Upper lobe of right lung (tissue), 1 donor: ENCODE data around the gene RMI2. TPM values are rescaled to one million over a fixed set of nuclear protein-coding genes. Genes with fewer than 3 reads are reported as not detected.
A peak's percentile ranks its signal among the peaks of the same experiment; 100 is the strongest.
"Not testable (repeated sequence)": the region's sequence is repeated elsewhere in the genome, so short reads cannot be mapped to it uniquely, and the experiment has no call there.

Source experiments
- ATAC-seq: fragments of 200-7000 bp; cut with Tn5 transposase; one replicate; pipeline ENCODE4 v1.9.1; 2020; ENCODE audit warnings: mild to moderate bottlenecking, moderate library complexity
- DNase-seq: peaks from one replicate; pipeline ENCODE4 v3.0.0-alpha.2; 2020
- H3K27ac ChIP-seq: fragments of 200-600 bp; one replicate; pipeline ENCODE4 v1.8.0; 2022
- H3K27me3 ChIP-seq: fragments of 200-600 bp; one replicate; pipeline ENCODE4 v1.8.0; 2022; ENCODE audit warnings: mild to moderate bottlenecking
- H3K36me3 ChIP-seq: fragments of 200-600 bp; one replicate; pipeline ENCODE4 v1.8.0; 2022
- H3K4me1 ChIP-seq: fragments of 200-600 bp; one replicate; pipeline ENCODE4 v1.8.0; 2022
- H3K4me3 ChIP-seq: fragments of 200-600 bp; one replicate; pipeline ENCODE4 v1.8.0; 2022; ENCODE audit warnings: mild to moderate bottlenecking
- H3K9me3 ChIP-seq: fragments of 200-600 bp; one replicate; pipeline ENCODE4 v1.8.0; 2022
- intact Hi-C: fragments of 100-400 bp; cut with DNase I; formaldehyde crosslinking; loops from one replicate; pipeline ENCODE4 v1.11.0; 2022
- total RNA-seq: library from RNA; stranded (reverse); fragmentation: NEBNext Ultra II Directional; extraction: Animal tissue kit (Norgen Biotek cat#: 25700); gene quantifications from one replicate; pipeline ENCODE4 v1.2.1, GENCODE V29; 2021
- TF ChIP-seq, protein P1 (sequence below): fragments of 200-600 bp; IDR thresholded peaks from one replicate; pipeline ENCODE4 v1.8.0; 2022; ENCODE audit warnings: antibody characterized with exemption
- donor health status: DM: no; HTN: yes; CAD: no; lungs with severe emphysema.

Gene RMI2
- total RNA-seq, 1 donor from 2014 or later = 1.2 TPM

DNA sequence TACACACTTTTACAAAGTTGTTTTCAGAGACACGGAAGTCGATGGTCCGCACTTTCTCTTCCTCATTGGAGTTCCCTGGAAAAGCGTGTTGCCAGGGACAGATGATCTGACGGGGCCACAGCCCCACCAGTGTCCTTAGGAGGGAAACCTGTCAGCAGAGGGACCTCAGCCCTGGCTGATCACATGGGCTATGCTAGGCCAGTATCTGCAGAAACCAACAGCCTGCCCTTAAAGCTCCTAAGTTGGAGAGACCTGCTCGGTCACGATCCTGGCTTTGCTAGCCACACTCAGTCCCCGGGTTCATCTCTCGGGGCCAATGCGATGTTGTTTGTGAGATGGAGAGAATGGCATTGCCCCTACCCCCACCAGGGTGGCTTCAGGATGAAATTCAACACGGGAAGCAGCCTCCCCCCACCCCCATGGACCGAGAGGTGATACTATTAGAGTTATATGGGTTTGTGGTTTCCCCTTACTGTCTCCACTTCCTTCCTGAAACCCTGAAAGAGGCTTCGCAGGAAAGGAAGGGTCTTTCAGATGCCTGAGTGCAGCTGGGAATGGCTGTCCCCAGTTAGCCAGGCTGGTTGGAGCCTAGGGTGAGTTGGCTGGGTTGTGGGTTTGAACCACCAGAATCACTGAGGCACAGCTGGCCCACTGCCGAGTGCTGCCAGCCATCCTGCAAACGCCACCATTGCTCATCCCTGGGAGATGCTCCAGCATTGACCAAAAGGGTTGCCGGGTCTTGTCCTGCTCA lies 16.6 kb downstream of the RMI2 start:
- Histone ChIP-seq H3K4me1 (peaks cover 30% of the 10 kb centered on the region), H3K9me3 (no peaks in the 10 kb centered on the region), H3K36me3 (no peaks in the 10 kb centered on the region), H3K27ac (no peak overlapping the region), H3K27me3 (peaks cover 4% of the 10 kb centered on the region), H3K4me3 (no peak overlapping the region)
- intact Hi-C loops = no loop called here
- DNase-seq = peak; percentile 51
- ATAC-seq = peak; percentile 15
- TF ChIP-seq, protein P1, sequence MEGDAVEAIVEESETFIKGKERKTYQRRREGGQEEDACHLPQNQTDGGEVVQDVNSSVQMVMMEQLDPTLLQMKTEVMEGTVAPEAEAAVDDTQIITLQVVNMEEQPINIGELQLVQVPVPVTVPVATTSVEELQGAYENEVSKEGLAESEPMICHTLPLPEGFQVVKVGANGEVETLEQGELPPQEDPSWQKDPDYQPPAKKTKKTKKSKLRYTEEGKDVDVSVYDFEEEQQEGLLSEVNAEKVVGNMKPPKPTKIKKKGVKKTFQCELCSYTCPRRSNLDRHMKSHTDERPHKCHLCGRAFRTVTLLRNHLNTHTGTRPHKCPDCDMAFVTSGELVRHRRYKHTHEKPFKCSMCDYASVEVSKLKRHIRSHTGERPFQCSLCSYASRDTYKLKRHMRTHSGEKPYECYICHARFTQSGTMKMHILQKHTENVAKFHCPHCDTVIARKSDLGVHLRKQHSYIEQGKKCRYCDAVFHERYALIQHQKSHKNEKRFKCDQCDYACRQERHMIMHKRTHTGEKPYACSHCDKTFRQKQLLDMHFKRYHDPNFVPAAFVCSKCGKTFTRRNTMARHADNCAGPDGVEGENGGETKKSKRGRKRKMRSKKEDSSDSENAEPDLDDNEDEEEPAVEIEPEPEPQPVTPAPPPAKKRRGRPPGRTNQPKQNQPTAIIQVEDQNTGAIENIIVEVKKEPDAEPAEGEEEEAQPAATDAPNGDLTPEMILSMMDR = no peak

DNA sequence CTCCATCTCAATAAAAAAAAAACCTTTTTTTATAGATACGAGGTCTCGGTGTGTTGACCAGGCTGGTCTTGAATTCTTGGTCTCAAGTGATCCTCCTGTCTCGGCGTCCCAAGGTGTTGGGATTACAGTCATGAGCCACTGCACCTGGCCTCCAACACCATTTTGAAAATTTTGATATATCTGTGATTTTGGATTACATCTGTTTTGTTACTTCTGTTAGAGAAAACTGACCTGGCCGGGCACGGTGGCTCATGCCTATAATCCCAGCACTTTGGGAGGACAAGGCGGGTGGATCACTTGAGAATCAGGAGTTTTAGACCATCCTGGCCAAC lies 18.6 kb downstream of the RMI2 start:
- H3K4me3 ChIP-seq = no peak overlapping the region
- H3K9me3 ChIP-seq = no peaks in the 10 kb centered on the region
- H3K27me3 ChIP-seq = peaks cover 4% of the 10 kb centered on the region
- intact Hi-C loops = no loop called here
- peaks cover 20% of the 10 kb centered on the region for H3K4me1 ChIP-seq
- TF ChIP-seq, protein P1 = no peak
- no peaks in the 10 kb centered on the region for H3K36me3 ChIP-seq
- DNase-seq (no peak), ATAC-seq (no peak)
- H3K27ac ChIP-seq = no peak overlapping the region

DNA sequence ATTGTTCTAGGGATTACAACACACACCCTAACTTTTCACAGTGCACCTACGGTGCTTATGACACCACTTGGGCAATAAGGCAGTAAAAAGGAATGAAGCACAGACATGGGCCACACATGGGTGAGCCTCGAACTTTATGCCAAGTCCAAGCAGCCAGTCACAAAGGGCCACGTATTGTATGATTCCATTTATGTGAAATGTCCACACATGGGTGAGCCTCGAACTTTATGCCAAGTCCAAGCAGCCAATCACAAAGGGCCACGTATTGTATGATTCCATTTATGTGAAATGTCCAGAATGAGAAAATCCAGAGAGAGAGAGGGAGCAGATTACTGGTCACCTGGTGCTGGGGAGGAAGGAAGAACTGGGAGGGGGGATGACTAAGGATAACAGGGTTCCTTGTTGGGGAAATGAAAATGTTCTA lies 22.2 kb downstream of the RMI2 start:
- TF ChIP-seq, protein P1 = no peak
- ATAC-seq = no peak
- Histone ChIP-seq H3K4me1 (peaks cover 8% of the 10 kb centered on the region), H3K36me3 (no peaks in the 10 kb centered on the region), H3K27ac (no peak overlapping the region), H3K4me3 (no peak overlapping the region), H3K9me3 (no peaks in the 10 kb centered on the region), H3K27me3 (no peaks in the 10 kb centered on the region)
- DNase-seq = no peak
- intact Hi-C loops = no loop called here

DNA sequence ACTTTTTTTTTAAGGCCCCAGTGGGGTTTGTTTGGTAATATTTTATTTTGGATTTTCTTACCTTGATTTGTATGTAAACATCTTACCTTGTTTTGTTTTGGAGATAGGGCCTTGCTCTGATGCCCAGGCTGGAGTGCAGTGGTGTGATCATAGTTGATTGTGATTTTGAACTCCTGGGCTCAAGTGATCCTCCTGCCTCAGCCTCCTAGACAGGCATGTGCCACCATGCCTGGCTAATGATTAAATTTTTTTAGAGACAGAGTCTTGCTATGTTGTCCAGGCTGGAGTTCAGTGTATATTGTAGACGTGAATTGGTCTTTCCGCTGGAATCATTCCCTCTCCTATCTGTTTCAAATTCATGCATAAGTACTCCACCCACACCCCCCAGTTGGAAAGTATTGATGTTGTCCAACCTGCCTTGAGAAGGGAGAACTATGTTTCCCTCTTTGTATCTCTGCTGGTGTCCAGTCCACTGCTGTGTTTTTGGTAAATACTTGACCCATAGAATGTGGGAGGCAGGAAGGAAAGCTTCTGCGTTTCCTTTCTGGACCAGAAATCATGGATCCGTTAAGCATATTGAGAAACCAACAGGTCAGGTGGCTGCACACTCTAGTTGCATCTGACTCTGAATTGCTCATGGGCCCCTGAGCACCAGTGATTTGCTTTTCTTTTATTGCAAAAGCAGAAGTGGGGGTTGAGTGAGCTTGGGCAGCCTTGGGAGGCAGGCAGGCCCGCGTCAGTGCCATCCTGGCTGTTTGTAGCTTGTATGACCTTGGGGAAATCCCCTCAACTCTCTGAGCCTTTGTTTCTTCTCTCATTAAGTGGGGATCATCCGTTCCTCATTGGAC lies 25.0 kb downstream of the RMI2 start:
- no peaks in the 10 kb centered on the region for H3K36me3 ChIP-seq
- no peak overlapping the region for H3K27ac ChIP-seq
- no peaks in the 10 kb centered on the region for H3K4me1 ChIP-seq
- ATAC-seq (peak; percentile 82), DNase-seq (peak; percentile 68)
- H3K9me3 ChIP-seq = no peaks in the 10 kb centered on the region
- no peaks in the 10 kb centered on the region for H3K27me3 ChIP-seq
- intact Hi-C loops = no loop called here
- no peak overlapping the region for H3K4me3 ChIP-seq
- TF ChIP-seq, protein P1 = no peak

DNA sequence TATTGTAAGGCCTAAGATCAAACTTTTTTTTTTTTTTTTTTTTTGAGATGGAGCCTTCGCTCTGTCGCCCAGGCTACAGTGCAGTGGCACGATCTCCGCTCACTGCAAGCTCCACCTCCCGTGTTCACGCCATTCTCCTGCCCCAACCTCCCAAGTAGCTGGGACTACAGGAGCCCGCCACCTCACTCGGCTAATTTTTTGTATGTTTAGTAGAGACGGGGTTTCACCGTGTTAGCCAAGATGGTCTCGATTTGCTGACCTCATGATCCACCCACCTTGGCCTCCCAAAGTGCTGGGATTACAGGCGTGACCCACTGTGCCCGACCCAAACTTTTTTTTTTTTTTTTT lies 25.6 kb downstream of the RMI2 start:
- H3K27ac ChIP-seq, ATAC-seq, H3K27me3 ChIP-seq, H3K4me1 ChIP-seq, H3K4me3 ChIP-seq, DNase-seq, intact Hi-C loops, H3K9me3 ChIP-seq, H3K36me3 ChIP-seq: not testable (repeated sequence)

DNA sequence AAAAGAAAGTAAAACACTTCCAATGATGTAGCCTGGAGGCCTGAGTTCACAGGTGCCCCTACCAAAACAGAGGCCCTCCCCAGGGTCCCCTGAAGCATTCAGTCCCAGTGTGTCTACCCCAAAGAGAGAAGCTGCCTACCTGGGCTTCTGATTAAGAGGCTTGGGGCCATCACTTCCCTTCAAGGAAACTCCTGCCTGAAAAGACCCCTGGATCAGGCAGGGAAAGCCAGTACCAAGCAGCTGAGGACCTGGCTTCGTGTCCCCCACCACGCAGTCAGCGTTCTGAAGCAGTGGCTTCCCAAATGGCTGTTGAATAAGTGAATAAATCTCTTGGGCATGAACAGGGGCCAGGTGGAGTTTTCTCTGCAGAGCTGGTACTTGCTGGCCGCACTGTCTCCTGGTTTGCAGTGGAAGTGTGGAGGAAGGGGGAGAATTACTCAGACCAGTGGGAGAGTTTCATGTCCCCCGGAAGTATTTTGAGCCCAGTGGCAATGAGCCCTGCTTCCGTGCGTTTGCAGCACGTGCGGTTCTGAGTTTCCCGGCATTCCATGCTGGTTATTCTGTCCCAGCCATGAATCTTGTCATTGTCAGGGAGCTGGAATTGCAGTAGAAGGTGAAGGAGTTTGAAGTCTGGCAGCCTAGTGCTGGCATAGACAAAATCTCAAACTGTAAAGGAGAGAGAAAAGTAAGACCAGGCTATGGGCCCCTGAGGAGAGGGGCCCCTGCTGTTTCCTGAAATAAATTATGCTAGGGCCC lies 27.0 kb downstream of the RMI2 start:
- H3K36me3 ChIP-seq = no peaks in the 10 kb centered on the region
- no peaks in the 10 kb centered on the region for H3K9me3 ChIP-seq
- intact Hi-C loops = no loop called here
- TF ChIP-seq, protein P1 = no peak
- ATAC-seq = no peak
- peak; percentile 46 for DNase-seq
- no peak overlapping the region for H3K27ac ChIP-seq
- H3K27me3 ChIP-seq = no peaks in the 10 kb centered on the region
- H3K4me3 ChIP-seq = no peak overlapping the region
- no peaks in the 10 kb centered on the region for H3K4me1 ChIP-seq
